ENCODE results near the gene TNIP3. TPM values are rescaled to one million over a fixed set of nuclear protein-coding genes. Genes with fewer than 3 reads are reported as not detected.
A peak's percentile ranks its signal among the peaks of the same experiment; 100 is the strongest.

The TNIP3 gene
- total RNA-seq, 3 donors from 2014 or later: 0.73 TPM; not detected in 2

- intact Hi-C loops (cut with DNase I; ENCODE audit: low total_unique reads): no loop called here
- Histone ChIP-seq H3K9me3 (no peaks in the 10 kb centered on the region), H3K27me3 (no peaks in the 10 kb centered on the region), H3K36me3 (no peaks in the 10 kb centered on the region), H3K27ac (no peak overlapping the region), H3K4me3 (no peak overlapping the region), H3K4me1 (no peaks in the 10 kb centered on the region)
- no peak for DNase-seq (ENCODE audit: low spot score in 2 of 2)
- TF ChIP-seq POLR2AphosphoS5 (IDR thresholded peaks at IDR 0.05): no peak
- TF ChIP-seq, protein P1, sequence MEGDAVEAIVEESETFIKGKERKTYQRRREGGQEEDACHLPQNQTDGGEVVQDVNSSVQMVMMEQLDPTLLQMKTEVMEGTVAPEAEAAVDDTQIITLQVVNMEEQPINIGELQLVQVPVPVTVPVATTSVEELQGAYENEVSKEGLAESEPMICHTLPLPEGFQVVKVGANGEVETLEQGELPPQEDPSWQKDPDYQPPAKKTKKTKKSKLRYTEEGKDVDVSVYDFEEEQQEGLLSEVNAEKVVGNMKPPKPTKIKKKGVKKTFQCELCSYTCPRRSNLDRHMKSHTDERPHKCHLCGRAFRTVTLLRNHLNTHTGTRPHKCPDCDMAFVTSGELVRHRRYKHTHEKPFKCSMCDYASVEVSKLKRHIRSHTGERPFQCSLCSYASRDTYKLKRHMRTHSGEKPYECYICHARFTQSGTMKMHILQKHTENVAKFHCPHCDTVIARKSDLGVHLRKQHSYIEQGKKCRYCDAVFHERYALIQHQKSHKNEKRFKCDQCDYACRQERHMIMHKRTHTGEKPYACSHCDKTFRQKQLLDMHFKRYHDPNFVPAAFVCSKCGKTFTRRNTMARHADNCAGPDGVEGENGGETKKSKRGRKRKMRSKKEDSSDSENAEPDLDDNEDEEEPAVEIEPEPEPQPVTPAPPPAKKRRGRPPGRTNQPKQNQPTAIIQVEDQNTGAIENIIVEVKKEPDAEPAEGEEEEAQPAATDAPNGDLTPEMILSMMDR (IDR thresholded peaks at IDR 0.05): no peak
- TF ChIP-seq POLR2A (IDR thresholded peaks at IDR 0.05): no peak
Measured at GRCh38 chr4:121100093-121100775, 63.9 kb downstream of the TNIP3 start.

DNA sequence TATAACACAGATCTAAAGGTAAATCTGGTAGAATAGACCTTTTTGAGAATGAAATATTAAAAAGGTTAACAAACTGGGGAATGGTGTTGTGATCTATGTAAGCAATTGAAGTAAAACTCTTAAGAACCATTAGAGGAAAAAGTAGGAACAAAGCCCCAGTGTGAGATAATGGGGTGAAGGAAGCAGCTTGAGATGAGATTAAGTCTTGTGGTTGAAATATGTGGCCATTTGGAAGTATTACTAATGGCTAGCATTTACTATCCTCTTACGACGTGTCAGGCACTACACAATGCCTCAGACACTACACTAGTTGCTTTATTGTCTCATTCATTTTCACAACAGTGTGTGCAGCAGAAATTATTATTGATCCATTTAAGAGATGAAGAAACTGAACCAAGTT, 65.9 kb downstream of the TNIP3 start:
- Histone ChIP-seq H3K4me3 (no peak overlapping the region), H3K27ac (no peak overlapping the region), H3K4me1 (no peaks in the 10 kb centered on the region), H3K36me3 (no peaks in the 10 kb centered on the region), H3K9me3 (no peaks in the 10 kb centered on the region), H3K27me3 (no peaks in the 10 kb centered on the region)
- TF ChIP-seq POLR2AphosphoS5 (IDR thresholded peaks at IDR 0.05) (no peak), POLR2A (IDR thresholded peaks at IDR 0.05) (no peak)
- TF ChIP-seq, protein P1 (IDR thresholded peaks at IDR 0.05): no peak
- DNase-seq (ENCODE audit: low spot score in 2 of 2): no peak
- intact Hi-C loops (cut with DNase I; ENCODE audit: low total_unique reads): no loop called here

DNA sequence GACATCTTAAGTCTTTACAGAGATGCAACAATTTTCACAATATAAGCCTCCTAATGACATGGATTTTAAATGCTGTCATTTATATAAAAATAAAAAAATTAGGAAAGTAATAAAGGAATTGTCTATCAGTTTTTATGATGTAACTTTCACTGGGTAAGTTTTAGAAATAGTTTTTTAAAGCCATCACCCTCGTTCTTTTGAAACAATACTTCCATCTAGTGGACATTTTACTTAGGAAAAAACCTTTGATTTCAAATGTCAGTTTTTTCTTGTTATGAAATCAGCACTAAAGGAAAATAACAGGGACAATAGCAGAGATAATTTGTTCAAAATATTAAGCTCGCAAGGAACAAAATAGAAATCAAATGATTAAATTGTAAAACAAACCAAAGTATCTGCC, 67.5 kb downstream of the TNIP3 start:
- H3K4me3 ChIP-seq: no peak overlapping the region
- H3K36me3 ChIP-seq: no peaks in the 10 kb centered on the region
- intact Hi-C loops (cut with DNase I; ENCODE audit: low total_unique reads): no loop called here
- no peak overlapping the region for H3K27ac ChIP-seq
- TF ChIP-seq POLR2AphosphoS5 (IDR thresholded peaks at IDR 0.05): no peak
- no peak for TF ChIP-seq POLR2A (IDR thresholded peaks at IDR 0.05)
- TF ChIP-seq, protein P1 (IDR thresholded peaks at IDR 0.05): peak in 2 of 3 donors; percentile 43 to 68
- H3K9me3 ChIP-seq: no peaks in the 10 kb centered on the region
- DNase-seq (ENCODE audit: low spot score in 2 of 2): no peak
- H3K4me1 ChIP-seq: no peaks in the 10 kb centered on the region
- H3K27me3 ChIP-seq: no peaks in the 10 kb centered on the region

DNA sequence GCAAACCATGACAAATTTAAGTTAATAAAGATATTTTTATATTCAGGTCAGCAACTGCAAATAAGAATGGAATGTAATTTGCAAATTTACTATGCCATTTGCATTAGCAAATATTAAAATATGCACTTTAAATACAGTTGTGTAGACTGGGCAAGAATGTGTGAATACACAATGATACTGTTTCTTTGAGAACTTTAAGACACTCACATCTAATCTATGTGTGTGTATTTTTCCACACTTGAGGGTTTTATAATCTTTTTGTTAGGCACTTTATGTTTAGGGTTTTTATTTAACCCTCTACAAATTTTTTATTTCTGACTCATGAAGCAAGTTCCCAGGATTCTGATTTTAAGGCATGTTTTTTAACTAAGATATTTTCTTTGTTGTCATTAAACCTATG, 67.9 kb downstream of the TNIP3 start:
- no peak for DNase-seq (ENCODE audit: low spot score in 2 of 2)
- H3K4me1 ChIP-seq: no peaks in the 10 kb centered on the region
- no peaks in the 10 kb centered on the region for H3K36me3 ChIP-seq
- no peak overlapping the region for H3K4me3 ChIP-seq
- H3K9me3 ChIP-seq: no peaks in the 10 kb centered on the region
- TF ChIP-seq POLR2A (IDR thresholded peaks at IDR 0.05): no peak
- TF ChIP-seq, protein P1 (IDR thresholded peaks at IDR 0.05): no peak
- no peak for TF ChIP-seq POLR2AphosphoS5 (IDR thresholded peaks at IDR 0.05)
- H3K27ac ChIP-seq: no peak overlapping the region
- H3K27me3 ChIP-seq: no peaks in the 10 kb centered on the region
- intact Hi-C loops (cut with DNase I; ENCODE audit: low total_unique reads): no loop called here

GRCh38 chr4:121094297-121094966, 69.7 kb downstream of the TNIP3 start:
- H3K27me3 ChIP-seq: no peaks in the 10 kb centered on the region
- no peak overlapping the region for H3K27ac ChIP-seq
- H3K4me1 ChIP-seq: no peaks in the 10 kb centered on the region
- no peak for DNase-seq (ENCODE audit: low spot score in 2 of 2)
- no peak for TF ChIP-seq POLR2AphosphoS5 (IDR thresholded peaks at IDR 0.05)
- no peaks in the 10 kb centered on the region for H3K36me3 ChIP-seq
- intact Hi-C loops (cut with DNase I; ENCODE audit: low total_unique reads): no loop called here
- H3K9me3 ChIP-seq: no peaks in the 10 kb centered on the region
- no peak overlapping the region for H3K4me3 ChIP-seq
